Chondrocyte (in vitro differentiated cells): ENCODE measurements around the gene SPATS2. TPM values are rescaled to one million over a fixed set of nuclear protein-coding genes. Genes with fewer than 3 reads are reported as not detected.

Experiments
- DNase-seq: peaks from one replicate; pipeline ENCODE4 v3.0.0; 2021; ENCODE audit warnings: mixed read lengths, low spot score
- H3K27ac Mint-ChIP-seq: one replicate; pipeline ENCODE4 v1.8.0; 2021; ENCODE audit warnings: mild to moderate bottlenecking, moderate library complexity, mixed read lengths; ENCODE audit not compliant: unreplicated experiment
- H3K27me3 Mint-ChIP-seq: 2 replicates; pipeline ENCODE4 v1.8.0; 2021; ENCODE audit warnings: low read depth, mixed read lengths
- H3K36me3 Mint-ChIP-seq: 2 replicates; pipeline ENCODE4 v1.8.0; 2021; ENCODE audit warnings: low read depth, mixed read lengths
- H3K4me1 Mint-ChIP-seq: 2 replicates; pipeline ENCODE4 v1.8.0; 2021; ENCODE audit warnings: low read depth, mild to moderate bottlenecking, mixed read lengths
- H3K4me3 Mint-ChIP-seq: one replicate; pipeline ENCODE4 v1.8.0; 2021; ENCODE audit warnings: mild to moderate bottlenecking, moderate library complexity, mixed read lengths; ENCODE audit not compliant: unreplicated experiment
- H3K9me3 Mint-ChIP-seq: 2 replicates; pipeline ENCODE4 v1.8.0; 2021; ENCODE audit warnings: low read depth, mixed read lengths
- CTCF ChIP-seq: fragments of 200-600 bp; sonication (generic); IDR thresholded peaks from 2 replicates; pipeline ENCODE4 v1.5.0; 2021; ENCODE audit warnings: antibody characterized with exemption, mild to moderate bottlenecking, moderate library complexity
- total RNA-seq: library from RNA; stranded (reverse); gene quantifications from 3 replicates; pipeline ENCODE4 v1.2.1, GENCODE V29; 2021

SPATS2 gene
- total RNA-seq, 1 donor from 2014 or later, result 24.2 TPM

- Mint-ChIP-seq H3K4me3 (no peak overlapping the region), H3K4me1 (no peaks in the 10 kb centered on the region), H3K36me3 (peaks cover 4% of the 10 kb centered on the region), H3K27ac (no peak overlapping the region), H3K9me3 (no peaks in the 10 kb centered on the region), H3K27me3 (no peaks in the 10 kb centered on the region)
- TF ChIP-seq CTCF, result no peak
- no peak for DNase-seq
Measured at GRCh38 chr12:49440035-49440434, 72.8 kb downstream of the SPATS2 start.

GRCh38 chr12:49442915-49443314, 75.7 kb downstream of the SPATS2 start:
- Mint-ChIP-seq H3K4me1 (no peaks in the 10 kb centered on the region), H3K27ac (no peak overlapping the region)

GRCh38 chr12:49446571-49446970, 79.3 kb downstream of the SPATS2 start:
- Mint-ChIP-seq H3K36me3 (peaks cover 8% of the 10 kb centered on the region), H3K27ac (no peak overlapping the region), H3K4me1 (no peaks in the 10 kb centered on the region), H3K27me3 (no peaks in the 10 kb centered on the region), H3K4me3 (no peak overlapping the region), H3K9me3 (peaks cover 7% of the 10 kb centered on the region)
- DNase-seq, result no peak
- TF ChIP-seq CTCF, result no peak

More at GRCh38 chr12:49442915-49443314, 75.7 kb downstream of the SPATS2 start:
- H3K36me3 Mint-ChIP-seq, result peaks cover 6% of the 10 kb centered on the region
- no peaks in the 10 kb centered on the region for H3K27me3 Mint-ChIP-seq
- TF ChIP-seq CTCF, result no peak
- no peak for DNase-seq
- H3K9me3 Mint-ChIP-seq, result peaks cover 7% of the 10 kb centered on the region
- no peak overlapping the region for H3K4me3 Mint-ChIP-seq

GRCh38 chr12:49448858-49449257, 81.6 kb downstream of the SPATS2 start:
- Mint-ChIP-seq H3K9me3 (peaks cover 7% of the 10 kb centered on the region), H3K36me3 (peaks cover 4% of the 10 kb centered on the region), H3K4me3 (no peak overlapping the region), H3K4me1 (no peaks in the 10 kb centered on the region), H3K27me3 (no peaks in the 10 kb centered on the region), H3K27ac (no peak overlapping the region)
- TF ChIP-seq CTCF, result no peak
- no peak for DNase-seq

- no peak for DNase-seq
- H3K27ac Mint-ChIP-seq, result no peak overlapping the region
Measured at GRCh38 chr12:49451468-49452259, 84.4 kb downstream of the SPATS2 start.

More at GRCh38 chr12:49451468-49452259, 84.4 kb downstream of the SPATS2 start:
- Mint-ChIP-seq H3K4me1 (no peaks in the 10 kb centered on the region), H3K36me3 (peaks cover 4% of the 10 kb centered on the region), H3K9me3 (peaks cover 5% of the 10 kb centered on the region), H3K4me3 (no peak overlapping the region), H3K27me3 (no peaks in the 10 kb centered on the region)
- no peak for TF ChIP-seq CTCF
